Measurements from ENCODE around the gene ZNF230. TPM values are rescaled to one million over a fixed set of nuclear protein-coding genes. Genes with fewer than 3 reads are reported as not detected.

ZNF230 gene
- total RNA-seq, 2 donors from 2014 or later = 7.3 to 7.9 TPM

GRCh38 chr19:44032001-44032610 lies 29.3 kb downstream of the ZNF230 start:
- Histone ChIP-seq H3K27ac (no peak overlapping the region), H3K9me3 (peaks cover 81% of the 10 kb centered on the region), H3K27me3 (replicated peaks; ENCODE audit: insufficient read depth) (no peaks in the 10 kb centered on the region), H3K36me3 (peaks cover 49% of the 10 kb centered on the region), H3K4me3 (no peak overlapping the region), H3K4me1 (ENCODE audit: control insufficient read depth in 1 of 2, low read depth in 2 of 2) (no peaks in the 10 kb centered on the region)
- ATAC-seq (ENCODE audit: insufficient number of reproducible peaks, low FRiP score, low read depth) (no peak), DNase-seq (ENCODE audit: low spot score) (no peak)
- no peak for TF ChIP-seq CTCF (IDR thresholded peaks at IDR 0.05)

- peaks cover 7% of the 10 kb centered on the region for H3K9me3 ChIP-seq
- DNase-seq (ENCODE audit: low spot score) (no peak), ATAC-seq (ENCODE audit: insufficient number of reproducible peaks, low FRiP score, low read depth) (no peak)
- no peak overlapping the region for H3K4me3 ChIP-seq
- H3K36me3 ChIP-seq = no peaks in the 10 kb centered on the region
- H3K27me3 ChIP-seq (replicated peaks; ENCODE audit: insufficient read depth) = no peaks in the 10 kb centered on the region
- no peaks in the 10 kb centered on the region for H3K4me1 ChIP-seq (ENCODE audit: control insufficient read depth in 1 of 2, low read depth in 2 of 2)
- TF ChIP-seq CTCF (IDR thresholded peaks at IDR 0.05) = no peak
- no peak overlapping the region for H3K27ac ChIP-seq
These were observed 39.4 kb downstream of the ZNF230 start for GRCh38 chr19:44042147-44042546.

DNA sequence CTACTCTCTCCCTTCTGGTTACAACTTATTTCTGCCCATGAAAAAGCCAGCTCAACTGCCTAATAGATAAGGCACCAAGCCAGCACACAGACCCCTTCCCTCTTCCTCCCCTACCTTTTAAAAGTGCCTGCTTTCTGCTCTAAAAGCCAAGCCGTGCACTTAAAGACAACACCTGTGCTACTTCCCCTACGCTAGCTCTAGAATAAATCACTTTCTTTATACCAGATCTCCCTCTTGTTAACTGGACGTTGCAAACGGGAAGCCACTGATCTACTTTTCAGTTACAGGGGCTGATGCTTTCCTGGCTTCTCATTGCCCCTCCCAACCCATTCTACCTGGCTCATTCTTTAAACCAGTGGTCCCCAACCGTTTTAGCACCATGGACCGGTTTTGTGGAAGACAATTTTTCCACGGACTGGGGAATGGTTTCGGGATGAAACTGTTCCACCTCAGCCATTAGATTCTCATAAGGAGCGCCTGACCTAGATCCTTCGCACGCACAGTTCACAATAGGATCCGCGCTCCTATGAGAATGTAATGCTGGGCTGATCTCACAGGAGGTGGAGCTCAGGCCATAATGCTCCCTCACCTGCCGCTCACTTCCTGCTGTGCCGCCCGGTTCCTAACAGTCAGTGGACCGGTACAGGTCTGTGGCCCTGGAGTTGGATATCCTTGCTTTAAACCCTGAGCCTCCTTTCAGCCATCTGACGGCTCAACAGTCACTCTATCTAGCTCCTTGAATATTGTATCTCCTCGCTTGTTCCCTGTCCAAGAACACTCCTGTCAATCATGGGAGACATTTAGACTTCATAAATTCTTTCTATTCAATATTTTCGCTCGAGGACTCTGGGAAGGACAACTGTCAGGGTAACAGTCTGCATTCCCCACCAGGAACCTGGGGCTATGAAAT lies 48.2 kb downstream of the ZNF230 start:
- Histone ChIP-seq H3K4me3 (peak overlapping the region; percentile 76), H3K9me3 (no peaks in the 10 kb centered on the region), H3K36me3 (peaks cover 10% of the 10 kb centered on the region), H3K4me1 (ENCODE audit: control insufficient read depth in 1 of 2, low read depth in 2 of 2) (peaks cover 5 to 16% of the 10 kb centered on the region in 2 donors), H3K27me3 (replicated peaks; ENCODE audit: insufficient read depth) (no peaks in the 10 kb centered on the region), H3K27ac (no peak overlapping the region)
- ATAC-seq (ENCODE audit: insufficient number of reproducible peaks, low FRiP score, low read depth) (no peak), DNase-seq (ENCODE audit: low spot score) (no peak)
- TF ChIP-seq CTCF (IDR thresholded peaks at IDR 0.05) = no peak

- H3K9me3 ChIP-seq = no peaks in the 10 kb centered on the region
- DNase-seq (ENCODE audit: low spot score) (peak; percentile 80), ATAC-seq (ENCODE audit: insufficient number of reproducible peaks, low FRiP score, low read depth) (peak; percentile 91)
- peak within 1 kb of the TSS; percentile 76 for H3K4me3 ChIP-seq
- peaks cover 15% of the 10 kb centered on the region for H3K36me3 ChIP-seq
- peak within 1 kb of the TSS; percentile 55 to 56 for H3K27ac ChIP-seq
- no peak for TF ChIP-seq CTCF (IDR thresholded peaks at IDR 0.05)
- no peaks in the 10 kb centered on the region for H3K27me3 ChIP-seq (replicated peaks; ENCODE audit: insufficient read depth)
- H3K4me1 ChIP-seq (ENCODE audit: control insufficient read depth in 1 of 2, low read depth in 2 of 2) = peaks cover 5 to 16% of the 10 kb centered on the region in 2 donors
These were observed 49.1 kb downstream of the ZNF230 start, which contains the start of gene ZNF223 for GRCh38 chr19:44051650-44052402. Gene ZNF223 (plus strand): TSS chr19:44052036. CDS start chr19:44055177, 3,141 bp downstream.

GRCh38 chr19:44055870-44056269 lies 53.1 kb downstream of the ZNF230 start:
- Histone ChIP-seq H3K4me3 (no peak overlapping the region), H3K27ac (no peak overlapping the region), H3K9me3 (no peaks in the 10 kb centered on the region), H3K4me1 (ENCODE audit: control insufficient read depth in 1 of 2, low read depth in 2 of 2) (peaks cover 5 to 16% of the 10 kb centered on the region in 2 donors), H3K36me3 (peaks cover 36% of the 10 kb centered on the region), H3K27me3 (replicated peaks; ENCODE audit: insufficient read depth) (no peaks in the 10 kb centered on the region)
- ATAC-seq (ENCODE audit: insufficient number of reproducible peaks, low FRiP score, low read depth) (no peak), DNase-seq (ENCODE audit: low spot score) (no peak)
- no peak for TF ChIP-seq CTCF (IDR thresholded peaks at IDR 0.05)
